IMR-90 (cell line): ENCODE measurements around the gene OSBP. TPM values are rescaled to one million over a fixed set of nuclear protein-coding genes. Genes with fewer than 3 reads are reported as not detected.

Experiments
- ATAC-seq: fragments of 200-7000 bp; cut with Tn5 transposase; 2 replicates; pipeline ENCODE4 v1.9.1; 2020; ENCODE audit warnings: low read depth, mild to moderate bottlenecking, moderate library complexity
- BruUV-seq: library from RNA; stranded (reverse); fragments of 400-500 nt; replicated peaks from 2 replicates; lab custom pipeline; 2021; lab: Mats Ljungman, UMichigan
- CTCF ChIA-PET: fragments of 300-600 bp; formaldehyde crosslinking; extraction: SDS; loops from one replicate; lab custom pipeline; 2021; ENCODE audit warnings: antibody characterized with exemption; lab: Yijun Ruan, JAX
- POLR2A ChIA-PET: fragments of 300-600 bp; sonication (Branson Sonifier 250); formaldehyde crosslinking; loops from one replicate; lab custom pipeline; 2022; ENCODE audit warnings: antibody characterized with exemption; ENCODE audit not compliant: unreplicated experiment; lab: Charles Lee
- DNase-seq: peaks from one replicate; pipeline ENCODE4 v3.0.0; 2013
- H2AFZ ChIP-seq: replicated peaks from 2 replicates; pipeline ENCODE3; 2013; ENCODE audit warnings: low read length, mild to moderate bottlenecking; ENCODE audit not compliant: poor library complexity
- H2AK5ac ChIP-seq: 2 replicates; pipeline ENCODE4 v1.6.1; 2013; ENCODE audit warnings: low read depth, low read length, inconsistent platforms
- H2AK9ac ChIP-seq: replicated peaks from 2 replicates; pipeline ENCODE3; 2013; ENCODE audit warnings: mild to moderate bottlenecking, low read depth, low read length, moderate library complexity; ENCODE audit not compliant: poor library complexity
- H2BK120ac ChIP-seq: 2 replicates; pipeline ENCODE4 v1.6.1; 2013; ENCODE audit warnings: low read depth, low read length, inconsistent platforms
- H2BK15ac ChIP-seq: 3 replicates; pipeline ENCODE4 v1.6.1; 2013; ENCODE audit warnings: low read depth, low read length, inconsistent platforms
- H2BK20ac ChIP-seq: 2 replicates; pipeline ENCODE4 v1.6.1; 2013; ENCODE audit warnings: low read depth, mild to moderate bottlenecking, inconsistent platforms, low read length, moderate library complexity
- H2BK5ac ChIP-seq: 2 replicates; pipeline ENCODE4 v1.6.1; 2013; ENCODE audit warnings: mild to moderate bottlenecking, low read depth, low read length, inconsistent platforms; ENCODE audit not compliant: poor library complexity, severe bottlenecking
- H3K14ac ChIP-seq: replicated peaks from 2 replicates; pipeline ENCODE4 v1.6.1; 2013; ENCODE audit warnings: low read depth, low read length, inconsistent platforms
- H3K18ac ChIP-seq: 2 replicates; pipeline ENCODE4 v1.6.1; 2013; ENCODE audit warnings: low read depth, low read length, control low read depth
- H3K23ac ChIP-seq: 2 replicates; pipeline ENCODE4 v1.6.1; 2013; ENCODE audit warnings: low read depth, low read length, inconsistent platforms
- H3K27ac ChIP-seq: 2 replicates; pipeline ENCODE4 v1.5.1; 2013; ENCODE audit warnings: mild to moderate bottlenecking, control low read depth, low read length; ENCODE audit not compliant: insufficient read depth
- H3K27me3 ChIP-seq: 2 replicates; pipeline ENCODE4 v1.6.1; 2013; ENCODE audit warnings: low read length; ENCODE audit not compliant: control insufficient read depth, insufficient read depth
- H3K36me3 ChIP-seq: 2 replicates; pipeline ENCODE4 v1.6.1; 2013; ENCODE audit warnings: low read length, mixed read lengths; ENCODE audit not compliant: control insufficient read depth, insufficient read depth
- H3K4ac ChIP-seq: 2 replicates; pipeline ENCODE4 v1.6.1; 2013; ENCODE audit warnings: low read depth, low read length, inconsistent platforms
- H3K4me1 ChIP-seq: 2 replicates; pipeline ENCODE4 v1.6.1; 2013; ENCODE audit warnings: low read length, mixed read lengths; ENCODE audit not compliant: control insufficient read depth, insufficient read depth
- H3K4me2 ChIP-seq: 2 replicates; pipeline ENCODE4 v1.6.1; 2013; ENCODE audit warnings: low read depth, mild to moderate bottlenecking, control low read depth, low read length, moderate library complexity
- H3K4me3 ChIP-seq: 2 replicates; pipeline ENCODE4 v1.5.1; 2013; ENCODE audit warnings: low read depth, mild to moderate bottlenecking, control low read depth, low read length, moderate library complexity; ENCODE audit not compliant: insufficient read depth
- H3K56ac ChIP-seq: 2 replicates; pipeline ENCODE4 v1.6.1; 2013; ENCODE audit warnings: low read length, inconsistent platforms; ENCODE audit not compliant: insufficient read depth; ENCODE audit errors: extremely low read depth
- H3K79me1 ChIP-seq, 2 experiments: 2 replicates each; pipeline ENCODE4 v1.6.1; 2013; ENCODE audit warnings: low read length in 2 of 2, inconsistent platforms in 1 of 2, low read depth in 1 of 2
- H3K9ac ChIP-seq: 2 replicates; pipeline ENCODE4 v1.6.1; 2013; ENCODE audit warnings: low read depth, low read length, control low read depth
- H3K9me1 ChIP-seq: 2 replicates; pipeline ENCODE4 v1.6.1; 2013; ENCODE audit warnings: low read length, inconsistent platforms; ENCODE audit not compliant: insufficient read depth
- H3K9me3 ChIP-seq: 2 replicates; pipeline ENCODE4 v1.6.1; 2013; ENCODE audit warnings: low read length; ENCODE audit not compliant: control insufficient read depth, insufficient read depth
- H4K20me1 ChIP-seq: 2 replicates; pipeline ENCODE4 v1.6.1; 2013; ENCODE audit warnings: low read length, inconsistent platforms; ENCODE audit not compliant: insufficient read depth
- H4K5ac ChIP-seq: 2 replicates; pipeline ENCODE4 v1.6.1; 2013; ENCODE audit warnings: mild to moderate bottlenecking, low read depth, low read length, control low read depth
- H4K8ac ChIP-seq, 2 experiments: 2 replicates each; pipeline ENCODE4 v1.6.1; 2013; ENCODE audit warnings: low read depth in 2 of 2, low read length in 2 of 2, control low read depth in 1 of 2, inconsistent platforms in 1 of 2
- H4K91ac ChIP-seq: 2 replicates; pipeline ENCODE4 v1.6.1; 2013; ENCODE audit warnings: low read depth, low read length, inconsistent platforms; ENCODE audit not compliant: insufficient read depth
- BHLHE40 ChIP-seq: fragments of 150-350 bp; IDR thresholded peaks from 2 replicates; pipeline ENCODE4 v1.6.1; 2016; ENCODE audit warnings: mild to moderate bottlenecking, low read depth, low read length
- CEBPB ChIP-seq: IDR thresholded peaks from 2 replicates; pipeline ENCODE4 v1.6.1; 2012; ENCODE audit warnings: low read depth, low read length, improper control_type of control experiment
- CHD1 ChIP-seq: IDR thresholded peaks from 2 replicates; pipeline ENCODE4 v1.6.1; 2012; ENCODE audit warnings: low read depth, low read length, improper control_type of control experiment
- CTCF ChIP-seq: conservative IDR thresholded peaks from 2 replicates; pipeline ENCODE4 v1.5.1; 2012; ENCODE audit warnings: mild to moderate bottlenecking, low read depth, low read length, improper control_type of control experiment
- ELK1 ChIP-seq: fragments of 150-350 bp; IDR thresholded peaks from 2 replicates; pipeline ENCODE4 v1.6.1; 2016; ENCODE audit warnings: low read depth, mild to moderate bottlenecking, low read length, moderate library complexity, borderline replicate concordance
- FOS ChIP-seq: fragments of 150-350 bp; IDR thresholded peaks from 2 replicates; pipeline ENCODE4 v1.6.1; 2016; ENCODE audit warnings: low read depth, low read length
- MAFK ChIP-seq: IDR thresholded peaks from 2 replicates; pipeline ENCODE4 v1.6.1; 2012; ENCODE audit warnings: low read depth, low read length, improper control_type of control experiment
- MAZ ChIP-seq: IDR thresholded peaks from 2 replicates; pipeline ENCODE4 v1.6.1; 2012; ENCODE audit warnings: low read depth, mild to moderate bottlenecking, low read length, improper control_type of control experiment, moderate library complexity, borderline replicate concordance
- MXI1 ChIP-seq: IDR thresholded peaks from 2 replicates; pipeline ENCODE4 v1.6.1; 2012; ENCODE audit warnings: low read depth, mild to moderate bottlenecking, low read length, moderate library complexity, borderline replicate concordance
- NFE2L2 ChIP-seq: fragments of 150-350 bp; IDR thresholded peaks from 2 replicates; pipeline ENCODE4 v1.6.1; 2016; ENCODE audit warnings: low read depth, mild to moderate bottlenecking, low read length
- POLR2A ChIP-seq: IDR thresholded peaks from 2 replicates; pipeline ENCODE4 v1.6.1; 2012; ENCODE audit warnings: mild to moderate bottlenecking, low read depth, low read length
- RAD21 ChIP-seq: IDR thresholded peaks from 2 replicates; pipeline ENCODE4 v1.6.1; 2012; ENCODE audit warnings: low read length, improper control_type of control experiment
- RCOR1 ChIP-seq: IDR thresholded peaks from 2 replicates; pipeline ENCODE4 v1.6.1; 2012; ENCODE audit warnings: mild to moderate bottlenecking, low read length, improper control_type of control experiment; ENCODE audit not compliant: insufficient replicate concordance
- RFX5 ChIP-seq: IDR thresholded peaks from 2 replicates; pipeline ENCODE4 v1.8.0; 2012; ENCODE audit warnings: low read depth, mild to moderate bottlenecking, low read length, moderate library complexity
- SMC3 ChIP-seq: fragments of 150-350 bp; IDR thresholded peaks from 2 replicates; pipeline ENCODE4 v1.6.1; 2016; ENCODE audit warnings: low read depth, mild to moderate bottlenecking, antibody characterized with exemption, low read length, moderate library complexity
- WGBS, 2 experiments: methylation state at CpG; one replicate each; pipeline versions ENCODE4 v1.1.5 to v1.1.7; 2013; ENCODE audit warnings: missing lambda C conversion rate in 2 of 2; ENCODE audit not compliant: insufficient read length in 1 of 2; ENCODE audit errors: extremely low coverage in 2 of 2; 5-methylcytosine and 5-hydroxymethylcytosine counted together
- dilution Hi-C: fragments of 300-500 bp; cut with HindIII; formaldehyde crosslinking; loops from one replicate; pipeline ENCODE4 v1.14.3; 2018; ENCODE audit warnings: low sequenced_read_pairs; ENCODE audit not compliant: unreplicated experiment
- in situ Hi-C: fragments of 300-500 bp; cut with MboI; formaldehyde crosslinking; loops from 3 replicates; pipeline ENCODE4 v1.14.3; 2019; ENCODE audit warnings: low sequenced_read_pairs, inconsistent platforms, mixed read lengths
- intact Hi-C: fragments of 100-400 bp; cut with micrococcal nuclease; formaldehyde crosslinking; loops from 2 replicates; pipeline ENCODE4 v1.10.0; 2022
- polyA plus RNA-seq, 3 experiments: library from polyadenylated mRNA; depleted of rRNA; stranded (reverse); fragments of >200 nt; gene quantifications; 2 replicates each; pipeline ENCODE4 v1.2.3, GENCODE V29; 2012; ENCODE audit warnings: low replicate concordance in 1 of 3
- total RNA-seq: library from RNA; depleted of rRNA; stranded (reverse); fragments of >200 nt; gene quantifications from 2 replicates; pipeline ENCODE4 v1.2.3, GENCODE V29; 2012
- TF ChIP-seq, protein P1 (sequence below): fragments of 150-350 bp; IDR thresholded peaks from 2 replicates; pipeline ENCODE4 v1.6.1; 2017; ENCODE audit warnings: mild to moderate bottlenecking, antibody characterized with exemption, low read length, low read depth

Gene OSBP
- total and polyA plus RNA-seq, 2 of the 4 experiments (the other 2 are of a cell fraction): 22.1 to 27.4 TPM

- Histone ChIP-seq H3K4ac (no peak overlapping the region), H3K4me3 (no peak overlapping the region), H3K79me1 (peaks cover 21 to 36% of the 10 kb centered on the region in 2 experiments; a peak in 3 of 4 replicates), H2AK9ac (no peak overlapping the region), H3K56ac (no peak overlapping the region), H2BK5ac (no peak overlapping the region), H4K8ac (no peak overlapping the region), H3K4me2 (no peak overlapping the region), H3K4me1 (no peaks in the 10 kb centered on the region), H3K23ac (no peak overlapping the region), H2BK20ac (no peak overlapping the region), H2BK120ac (no peak overlapping the region), H2AK5ac (no peak overlapping the region), H3K18ac (no peak overlapping the region), H3K27me3 (no peaks in the 10 kb centered on the region), H3K14ac (no peak overlapping the region), H4K5ac (no peak overlapping the region), H3K36me3 (peaks cover 60% of the 10 kb centered on the region), H3K9ac (no peak overlapping the region), H4K91ac (no peak overlapping the region), H3K9me3 (no peaks in the 10 kb centered on the region), H3K9me1 (peaks cover 3% of the 10 kb centered on the region; the same call in 1 of the 2 replicates), H3K27ac (no peak overlapping the region), H2AFZ (no peak overlapping the region), H4K20me1 (peaks cover 3% of the 10 kb centered on the region; the same call in 1 of the 2 replicates), H2BK15ac (no peak overlapping the region)
- CTCF ChIA-PET: no interaction called here
- no peak for TF ChIP-seq RFX5
- TF ChIP-seq ELK1: no peak
- no peak for TF ChIP-seq CHD1
- TF ChIP-seq SMC3: no peak
- TF ChIP-seq RCOR1: no peak
- TF ChIP-seq CTCF: no peak
- TF ChIP-seq BHLHE40: no peak
- TF ChIP-seq MAFK: no peak
- no peak for TF ChIP-seq MAZ
- TF ChIP-seq CEBPB: no peak
- TF ChIP-seq FOS: no peak
- TF ChIP-seq RAD21: no peak
- TF ChIP-seq, protein P1, sequence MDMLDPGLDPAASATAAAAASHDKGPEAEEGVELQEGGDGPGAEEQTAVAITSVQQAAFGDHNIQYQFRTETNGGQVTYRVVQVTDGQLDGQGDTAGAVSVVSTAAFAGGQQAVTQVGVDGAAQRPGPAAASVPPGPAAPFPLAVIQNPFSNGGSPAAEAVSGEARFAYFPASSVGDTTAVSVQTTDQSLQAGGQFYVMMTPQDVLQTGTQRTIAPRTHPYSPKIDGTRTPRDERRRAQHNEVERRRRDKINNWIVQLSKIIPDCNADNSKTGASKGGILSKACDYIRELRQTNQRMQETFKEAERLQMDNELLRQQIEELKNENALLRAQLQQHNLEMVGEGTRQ: no peak
- no peak for TF ChIP-seq NFE2L2
- no peak for TF ChIP-seq MXI1
- no peak for TF ChIP-seq POLR2A
- in situ Hi-C loops: loop anchor here (25.0 kb wide), 1 partner anchor 1313 kb away; the partner anchor contains the start of genes PRPF19, TMEM109 and TMEM132A
- no TSS peak for BruUV-seq
- dilution Hi-C loops: no loop called here
- no peak for DNase-seq
- intact Hi-C loops: no loop called here
- ATAC-seq: no peak
- POLR2A ChIA-PET: no interaction called here
- no CpG with 5 or more reads among the region's 1 CpG for WGBS, 2 experiments
Observed at GRCh38 chr11:59598961-59599360, 16.6 kb downstream of the OSBP start.
